Measurements from ENCODE around the gene DCBLD1.

Gene DCBLD1

GRCh38 chr6:117472667-117473066, 9.8 kb upstream of the DCBLD1 start:
- DNase-seq (ENCODE audit: low spot score) = no peak

DNA sequence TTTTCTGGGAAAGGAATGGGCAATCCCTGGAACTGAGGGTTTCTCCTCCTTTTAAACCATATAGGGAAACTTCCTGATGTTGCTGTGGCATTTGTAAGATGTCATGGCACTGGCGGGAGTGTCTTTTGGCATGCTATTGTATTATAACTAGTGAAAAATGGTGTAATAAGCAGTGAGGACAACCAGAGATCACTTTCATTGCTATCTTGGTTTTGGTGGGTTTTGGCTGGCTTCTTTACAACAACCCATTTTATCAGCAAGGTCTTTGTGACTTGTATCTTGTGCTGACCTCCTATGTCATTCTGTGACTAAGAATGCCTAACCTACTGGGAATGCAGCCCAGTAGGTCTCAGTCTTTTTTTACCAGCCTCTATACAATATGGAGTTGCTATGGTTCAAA, 9.1 kb upstream of the DCBLD1 start:
- no peak for DNase-seq (ENCODE audit: low spot score)

GRCh38 chr6:117477988-117478852, 4.3 kb upstream of the DCBLD1 start:
- DNase-seq (ENCODE audit: low spot score) = no peak

DNA sequence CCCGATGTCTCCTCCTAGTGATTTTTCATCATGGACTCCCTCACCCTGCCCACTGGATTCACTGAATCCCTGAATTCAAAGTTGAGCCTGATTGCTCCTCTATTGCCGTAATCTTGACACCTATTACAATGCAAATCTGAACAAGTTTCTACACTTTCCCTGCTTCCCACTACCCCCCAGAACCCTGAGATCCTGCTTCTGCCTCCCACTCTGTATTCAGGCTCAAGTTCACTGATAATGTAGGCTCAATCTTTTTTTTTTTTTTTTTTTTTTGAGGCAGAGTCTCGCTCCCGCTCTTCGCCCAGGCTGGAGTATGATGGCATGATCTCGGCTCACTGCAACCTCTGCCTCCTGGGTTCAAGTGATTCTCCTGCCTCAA, 3.6 kb upstream of the DCBLD1 start:
- no peak for DNase-seq (ENCODE audit: low spot score)

DNA sequence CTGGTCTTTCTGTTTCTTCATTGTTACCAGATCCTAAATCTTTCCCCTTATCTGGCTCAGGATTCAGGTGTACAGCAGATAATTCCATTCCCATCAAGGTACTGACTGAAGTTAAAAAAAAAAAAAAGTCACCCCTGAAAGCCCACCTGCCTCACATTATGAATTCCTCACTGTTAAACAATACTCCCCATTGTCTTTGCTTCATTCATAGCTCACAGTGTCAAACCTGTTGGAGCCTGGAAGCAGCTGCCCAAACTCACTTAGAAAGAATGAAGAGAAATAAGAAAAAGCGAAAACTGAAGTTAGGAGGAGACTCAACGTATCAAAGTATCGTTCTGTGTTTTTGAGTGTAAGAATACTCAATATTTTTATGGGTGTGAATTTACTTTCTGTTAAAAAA, 1.8 kb upstream of the DCBLD1 start:
- no peak for DNase-seq (ENCODE audit: low spot score)

DNA sequence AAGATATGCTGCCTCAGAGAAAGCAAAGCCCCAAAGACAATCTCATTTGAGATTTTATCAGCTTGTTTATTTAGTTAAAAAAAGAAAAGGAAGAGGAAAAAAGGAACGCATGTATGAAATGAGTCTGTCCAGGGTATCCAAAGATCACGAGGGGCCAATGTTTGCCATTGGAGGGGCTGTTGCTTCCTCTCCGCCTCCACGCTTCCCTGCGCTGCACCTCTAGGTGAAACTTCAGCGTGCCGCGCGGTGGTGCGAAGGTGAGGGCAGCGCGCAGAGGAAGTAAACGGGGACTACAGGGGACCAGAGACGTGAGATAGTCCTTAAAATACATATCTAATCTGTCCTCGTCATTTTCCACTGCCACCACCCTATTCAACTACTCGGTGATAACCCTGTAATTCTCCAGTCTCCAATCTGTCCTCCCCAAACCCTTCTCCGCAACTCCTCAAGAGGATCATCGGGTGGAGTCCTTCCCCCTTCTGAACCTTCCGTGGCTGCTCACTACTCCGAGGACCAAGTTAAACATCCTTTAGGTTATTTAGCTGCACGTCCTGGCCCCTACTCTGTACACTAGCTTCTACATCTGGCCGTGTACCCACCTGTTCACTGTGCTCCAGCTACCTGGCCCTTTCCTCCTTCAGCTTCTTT, 1.1 kb upstream of the DCBLD1 start:
- no peak for DNase-seq (ENCODE audit: low spot score)

DNA sequence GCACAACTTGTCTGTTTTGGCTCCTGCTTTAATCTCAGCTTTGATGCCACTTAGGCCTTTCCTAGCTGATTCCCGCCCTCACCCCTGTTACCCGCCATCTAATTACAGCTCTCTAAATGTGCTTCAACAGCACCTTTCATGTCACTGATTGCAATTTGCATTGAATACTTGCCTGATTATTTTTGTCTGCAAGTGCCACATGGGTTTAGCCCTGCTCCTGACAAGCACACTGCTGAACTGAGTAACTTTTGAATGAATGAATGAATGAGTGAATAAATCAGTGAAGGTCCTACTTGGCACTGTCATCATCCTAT, 591 bp upstream of the DCBLD1 start:
- DNase-seq (ENCODE audit: low spot score) = no peak

DNA sequence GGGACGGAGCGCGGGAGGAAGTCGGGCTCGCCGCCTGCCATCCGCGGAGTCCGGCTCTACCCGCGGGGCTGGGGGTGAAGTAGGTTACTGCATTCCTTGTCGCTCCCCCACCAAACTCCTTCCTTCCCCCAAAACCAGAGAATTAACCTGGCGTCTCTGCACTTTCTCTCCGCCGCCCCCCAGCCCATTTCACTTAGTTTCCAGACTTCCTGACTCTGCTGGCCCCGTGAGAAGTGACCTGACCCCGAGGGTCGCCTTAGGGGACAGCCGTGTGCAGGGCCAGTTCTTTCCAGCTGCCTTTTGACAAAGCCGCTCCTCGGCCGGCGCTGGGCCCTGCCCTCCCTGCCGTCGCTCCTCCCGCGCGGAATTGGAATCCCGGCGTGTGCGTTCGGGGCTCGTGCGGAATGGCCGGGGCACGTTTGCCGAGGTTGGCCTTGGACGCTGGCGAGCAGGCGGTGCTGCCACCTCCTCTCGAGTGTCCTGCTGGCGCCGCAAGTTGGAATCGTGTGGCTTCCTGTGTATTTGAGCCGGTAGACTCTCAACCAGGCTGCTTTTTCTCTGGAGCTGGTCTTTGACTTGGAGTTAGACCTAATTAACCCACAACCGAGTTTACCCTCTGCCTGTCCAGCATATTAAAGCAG, 650 bp downstream of the DCBLD1 start:
- DNase-seq (ENCODE audit: low spot score) = peak; percentile 56

- DNase-seq (ENCODE audit: low spot score) = no peak
These were observed 1.2 kb downstream of the DCBLD1 start for GRCh38 chr6:117483645-117484016.

GRCh38 chr6:117484052-117484646, 1.7 kb downstream of the DCBLD1 start:
- no peak for DNase-seq (ENCODE audit: low spot score)

DNA sequence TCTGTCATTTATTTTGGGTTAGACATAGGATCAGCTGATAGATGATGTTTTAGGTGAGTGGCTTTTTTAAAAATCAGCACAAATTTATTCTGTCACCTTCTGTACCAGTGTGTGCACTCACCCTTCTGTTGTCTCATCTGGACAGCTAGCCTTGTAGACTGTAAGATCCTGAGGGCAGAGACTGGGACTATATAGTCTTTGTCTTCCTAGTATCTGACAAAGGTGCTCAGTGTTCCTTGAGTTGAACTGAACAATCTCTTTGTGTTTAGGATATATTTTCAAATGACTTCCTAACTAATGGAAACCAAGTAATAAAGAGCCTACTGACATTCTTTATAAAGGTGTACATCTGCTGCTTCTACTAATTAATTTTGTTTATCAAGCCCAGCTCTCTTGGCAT, 3.0 kb downstream of the DCBLD1 start:
- DNase-seq (ENCODE audit: low spot score) = no peak

- no peak for DNase-seq (ENCODE audit: low spot score)
These were observed 5.3 kb downstream of the DCBLD1 start for GRCh38 chr6:117487821-117488220.

GRCh38 chr6:117489003-117489402, 6.5 kb downstream of the DCBLD1 start:
- no peak for DNase-seq (ENCODE audit: low spot score)

- no peak for DNase-seq (ENCODE audit: low spot score)
These were observed 9.4 kb downstream of the DCBLD1 start for GRCh38 chr6:117491916-117492315.

DNA sequence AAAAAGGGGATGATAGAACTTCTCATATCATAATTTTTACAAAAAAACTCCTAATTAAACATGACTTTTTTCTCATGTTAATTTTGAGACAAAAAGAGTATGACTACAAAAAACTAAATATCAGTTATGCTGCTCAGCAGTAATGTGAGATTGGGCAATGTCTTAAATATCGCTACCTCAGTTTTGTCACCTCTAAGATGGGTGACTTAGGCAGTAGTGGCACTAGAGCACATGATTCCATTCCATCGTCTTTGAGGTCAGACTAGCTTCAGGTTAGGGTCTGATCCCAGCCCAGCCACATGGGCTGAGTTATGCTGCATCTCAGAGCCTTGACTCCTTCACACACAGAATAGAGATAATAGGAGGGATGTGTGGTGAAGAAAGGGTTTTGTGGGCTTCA, 11.0 kb downstream of the DCBLD1 start:
- DNase-seq (ENCODE audit: low spot score) = no peak

GRCh38 chr6:117494283-117494682, 11.8 kb downstream of the DCBLD1 start:
- no peak for DNase-seq (ENCODE audit: low spot score)

- DNase-seq (ENCODE audit: low spot score) = no peak
These were observed 12.3 kb downstream of the DCBLD1 start for GRCh38 chr6:117494694-117495318.

DNA sequence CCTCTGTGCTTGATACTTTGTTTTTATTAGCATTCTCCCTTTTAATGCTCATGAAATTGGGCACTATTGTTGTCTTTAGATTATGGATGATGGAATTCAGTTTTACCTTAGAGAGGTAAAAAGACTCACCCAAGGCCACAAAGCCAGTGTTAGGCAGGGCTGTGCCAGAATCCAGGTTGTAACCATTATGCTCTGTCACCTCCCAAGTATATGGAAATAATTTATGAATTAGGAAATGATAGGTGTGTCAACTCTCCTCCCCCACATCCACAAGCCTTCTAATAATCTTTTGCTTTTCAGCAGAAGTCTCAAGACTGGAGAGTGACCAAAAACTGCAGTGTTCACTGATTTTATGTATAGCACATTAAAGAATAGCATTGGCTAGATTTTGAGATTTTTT, 13.0 kb downstream of the DCBLD1 start:
- no peak for DNase-seq (ENCODE audit: low spot score)

DNA sequence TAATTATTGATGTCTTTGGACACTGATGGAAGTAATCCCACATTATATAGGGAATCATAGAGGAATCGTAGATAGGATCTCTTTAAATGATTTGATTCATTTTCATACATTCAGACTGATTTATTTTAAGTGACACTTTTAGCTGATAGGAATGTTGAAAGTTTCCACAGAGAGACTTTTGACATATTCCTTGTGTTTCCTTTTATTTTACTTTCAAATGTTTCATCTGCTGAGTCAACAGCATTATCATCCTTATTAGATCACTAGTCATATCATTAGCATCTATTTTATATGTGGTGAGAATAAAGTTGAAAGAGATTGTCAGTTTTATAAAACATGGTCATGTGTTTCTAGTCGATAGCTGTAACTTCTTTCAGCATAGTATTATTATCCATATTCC, 13.4 kb downstream of the DCBLD1 start:
- no peak for DNase-seq (ENCODE audit: low spot score)

- DNase-seq (ENCODE audit: low spot score) = no peak
These were observed 14.0 kb downstream of the DCBLD1 start for GRCh38 chr6:117496383-117496990.

DNA sequence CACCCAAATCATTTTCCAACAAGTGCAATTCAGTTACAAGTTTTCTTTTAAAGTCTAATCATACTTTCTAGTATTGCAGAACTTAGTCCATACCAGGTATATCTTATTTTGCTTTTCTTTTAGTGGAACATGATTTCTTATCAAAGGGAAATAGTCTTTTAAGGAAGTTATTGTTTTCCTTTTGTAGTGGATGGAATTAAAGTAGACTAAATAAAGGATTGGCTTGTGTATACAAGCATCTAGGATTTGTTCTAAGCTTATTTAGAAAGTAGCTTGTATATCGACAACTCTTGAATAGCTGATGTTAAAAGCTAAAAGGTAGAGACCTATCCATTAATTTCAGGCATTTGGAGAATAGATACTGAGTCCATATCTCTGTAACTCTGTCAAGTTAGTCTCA, 14.8 kb downstream of the DCBLD1 start:
- DNase-seq (ENCODE audit: low spot score) = no peak

GRCh38 chr6:117498159-117498558, 15.7 kb downstream of the DCBLD1 start:
- no peak for DNase-seq (ENCODE audit: low spot score)
